RWPE2 (cell line): ENCODE results near the gene CMC4.

Source experiments
- ATAC-seq: fragments of 200-7000 bp; cut with Tn5 transposase; 3 replicates; pipeline ENCODE4 v1.9.1; 2021; ENCODE audit warnings: low read depth
- DNase-seq: peaks from one replicate; pipeline ENCODE4 v3.0.0-alpha.2; 2020; ENCODE audit warnings: low spot score
- H3K27ac ChIP-seq: fragments of 450-650 bp; 2 replicates; pipeline ENCODE4 v1.5.1; 2017; ENCODE audit warnings: mild to moderate bottlenecking; ENCODE audit not compliant: poor library complexity, severe bottlenecking
- H3K27me3 ChIP-seq: fragments of 250-450 bp; sonication (Bioruptor Pico); 2 replicates; pipeline ENCODE4 v1.5.1; 2021; ENCODE audit warnings: mild to moderate bottlenecking, moderate library complexity; ENCODE audit not compliant: insufficient read depth, poor library complexity, severe bottlenecking
- H3K36me3 ChIP-seq: fragments of 250-450 bp; sonication (Bioruptor Pico); 2 replicates; pipeline ENCODE4 v1.5.1; 2020; ENCODE audit warnings: low read depth, mild to moderate bottlenecking, moderate library complexity
- H3K4me1 ChIP-seq: fragments of 250-450 bp; sonication (Bioruptor Pico); 2 replicates; pipeline ENCODE4 v1.5.1; 2021; ENCODE audit warnings: mild to moderate bottlenecking, moderate library complexity; ENCODE audit not compliant: insufficient read depth, poor library complexity, severe bottlenecking
- H3K4me3 ChIP-seq: fragments of 250-450 bp; sonication (Bioruptor Pico); 2 replicates; pipeline ENCODE4 v1.5.1; 2021; ENCODE audit warnings: mild to moderate bottlenecking, moderate library complexity; ENCODE audit not compliant: severe bottlenecking
- H3K9me3 ChIP-seq: fragments of 250-450 bp; sonication (Bioruptor Pico); 2 replicates; pipeline ENCODE4 v1.5.1; 2021; ENCODE audit warnings: mild to moderate bottlenecking, moderate library complexity; ENCODE audit not compliant: severe bottlenecking
- CTCF ChIP-seq: fragments of 450-650 bp; IDR thresholded peaks from one replicate; pipeline ENCODE4 v1.5.1; 2017; ENCODE audit warnings: mild to moderate bottlenecking, moderate library complexity; ENCODE audit not compliant: poor library complexity, severe bottlenecking

CMC4 gene

DNA sequence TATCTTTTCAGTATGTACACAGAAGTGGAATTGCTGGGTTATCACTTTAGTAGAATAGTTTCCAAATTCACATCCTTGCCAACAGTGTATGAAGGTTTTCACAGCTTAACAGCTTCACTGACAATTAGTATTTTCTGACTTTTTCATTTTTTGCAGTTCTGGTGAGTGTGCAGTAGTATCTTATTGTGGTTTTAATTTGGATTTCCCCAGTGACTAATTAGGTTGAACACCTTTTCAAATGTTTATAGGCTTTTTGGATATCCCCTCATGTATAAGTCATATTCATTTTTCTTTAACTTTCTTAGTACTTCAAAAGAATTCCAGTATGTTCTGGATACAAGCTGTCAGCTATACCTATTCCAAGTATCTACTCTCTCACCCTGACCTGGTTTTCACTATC is 37.5 kb upstream of the CMC4 start:
- H3K4me1 ChIP-seq = peaks cover 14% of the 10 kb centered on the region
- no peak overlapping the region for H3K4me3 ChIP-seq
- H3K27me3 ChIP-seq = no peaks in the 10 kb centered on the region
- no peak for DNase-seq
- no peak for TF ChIP-seq CTCF
- no peak overlapping the region for H3K27ac ChIP-seq
- no peaks in the 10 kb centered on the region for H3K9me3 ChIP-seq
- no peak for ATAC-seq
- H3K36me3 ChIP-seq = no peaks in the 10 kb centered on the region; the same call in 1 of the 2 replicates

DNA sequence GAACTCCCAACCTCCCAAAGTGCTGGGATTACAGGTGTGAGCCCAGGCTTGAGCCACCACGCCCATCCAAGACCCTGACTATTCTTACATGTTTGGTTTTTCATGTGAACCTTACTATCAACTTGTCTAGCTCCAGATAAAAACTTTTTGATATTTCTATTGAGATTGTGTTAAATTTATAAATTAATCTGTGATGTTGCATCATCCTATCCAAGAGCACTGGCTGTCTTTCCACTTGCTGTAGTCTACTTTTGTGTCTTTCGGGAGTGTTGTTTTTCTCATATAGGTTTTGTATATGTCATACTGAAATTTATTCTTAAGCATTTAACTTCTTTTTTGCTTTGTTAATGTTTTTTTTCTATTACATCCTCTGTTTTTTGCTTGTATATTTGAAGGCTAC is 35.0 kb upstream of the CMC4 start:
- ATAC-seq = no peak

GRCh38 chrX:155094468-155095061 is 23.6 kb upstream of the CMC4 start:
- no peak for DNase-seq
- peak; percentile 64 for TF ChIP-seq CTCF
- peaks cover 7% of the 10 kb centered on the region; the same call in 1 of the 2 replicates for H3K36me3 ChIP-seq
- no peaks in the 10 kb centered on the region for H3K4me1 ChIP-seq
- ATAC-seq = peak; percentile 66; the same call in 2 of the 3 replicates
- no peaks in the 10 kb centered on the region for H3K9me3 ChIP-seq
- no peak overlapping the region for H3K27ac ChIP-seq
- no peak overlapping the region for H3K4me3 ChIP-seq
- no peaks in the 10 kb centered on the region for H3K27me3 ChIP-seq

More for the DNA sequence above, 35.0 kb upstream of the CMC4 start:
- no peak for TF ChIP-seq CTCF
- no peak overlapping the region for H3K27ac ChIP-seq
- no peaks in the 10 kb centered on the region; the same call in 1 of the 2 replicates for H3K36me3 ChIP-seq
- H3K4me1 ChIP-seq = no peaks in the 10 kb centered on the region
- DNase-seq = no peak
- H3K27me3 ChIP-seq = no peaks in the 10 kb centered on the region
- no peak overlapping the region for H3K4me3 ChIP-seq
- H3K9me3 ChIP-seq = no peaks in the 10 kb centered on the region

GRCh38 chrX:155086961-155087735 is 16.2 kb upstream of the CMC4 start:
- ATAC-seq = no peak
- H3K36me3 ChIP-seq = no peaks in the 10 kb centered on the region
- H3K27me3 ChIP-seq = no peaks in the 10 kb centered on the region
- no peaks in the 10 kb centered on the region for H3K9me3 ChIP-seq
- H3K27ac ChIP-seq = no peak overlapping the region
- no peak for DNase-seq
- no peaks in the 10 kb centered on the region for H3K4me1 ChIP-seq
- no peak for TF ChIP-seq CTCF
- H3K4me3 ChIP-seq = no peak overlapping the region
